GM23248 (cell line): Measurements from ENCODE around the gene CDKN2AIPNL.

Experiments
- EZH2 ChIP-seq: fragments of 200-600 bp; sonication (generic); IDR thresholded peaks from 2 replicates; pipeline ENCODE4 v1.6.1; 2018; ENCODE audit warnings: antibody characterized with exemption, mild to moderate bottlenecking; ENCODE audit not compliant: insufficient read depth, poor library complexity, severe bottlenecking
- EZH2phosphoT487 ChIP-seq: fragments of 200-600 bp; sonication (generic); IDR thresholded peaks from 2 replicates; pipeline ENCODE4 v1.6.1; 2018; ENCODE audit warnings: antibody characterized with exemption, moderate library complexity, mild to moderate bottlenecking, low read depth; ENCODE audit not compliant: insufficient read depth

DNA sequence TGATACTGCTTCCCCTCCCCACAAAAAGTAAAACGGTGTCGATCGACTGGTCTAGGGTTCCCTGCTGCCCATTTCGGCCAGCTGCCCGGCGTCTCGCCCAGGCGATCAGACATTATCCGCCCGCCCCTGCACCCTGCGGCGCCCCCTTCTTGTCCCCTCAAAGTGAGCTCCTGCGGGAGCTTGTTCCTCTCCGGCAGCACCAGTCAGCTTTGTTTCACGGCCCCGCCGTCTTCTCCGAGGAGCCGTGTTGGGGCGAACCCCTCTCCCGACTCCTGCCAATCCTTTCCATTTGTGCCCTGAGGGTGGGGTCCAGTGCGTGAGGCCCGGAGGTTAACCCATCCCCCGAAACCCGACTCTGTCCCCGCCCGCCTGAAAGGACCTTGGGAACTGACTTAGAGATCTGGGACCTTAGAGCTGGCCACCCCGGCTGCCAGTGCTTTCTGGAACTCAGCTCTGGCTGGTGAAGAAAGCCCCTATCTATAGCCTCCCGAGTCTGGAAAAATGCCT is 39.8 kb downstream of the CDKN2AIPNL start:
- TF ChIP-seq EZH2phosphoT487 (no peak), EZH2 (no peak)
